ENCODE data around the gene GP5.

Gene GP5

DNA sequence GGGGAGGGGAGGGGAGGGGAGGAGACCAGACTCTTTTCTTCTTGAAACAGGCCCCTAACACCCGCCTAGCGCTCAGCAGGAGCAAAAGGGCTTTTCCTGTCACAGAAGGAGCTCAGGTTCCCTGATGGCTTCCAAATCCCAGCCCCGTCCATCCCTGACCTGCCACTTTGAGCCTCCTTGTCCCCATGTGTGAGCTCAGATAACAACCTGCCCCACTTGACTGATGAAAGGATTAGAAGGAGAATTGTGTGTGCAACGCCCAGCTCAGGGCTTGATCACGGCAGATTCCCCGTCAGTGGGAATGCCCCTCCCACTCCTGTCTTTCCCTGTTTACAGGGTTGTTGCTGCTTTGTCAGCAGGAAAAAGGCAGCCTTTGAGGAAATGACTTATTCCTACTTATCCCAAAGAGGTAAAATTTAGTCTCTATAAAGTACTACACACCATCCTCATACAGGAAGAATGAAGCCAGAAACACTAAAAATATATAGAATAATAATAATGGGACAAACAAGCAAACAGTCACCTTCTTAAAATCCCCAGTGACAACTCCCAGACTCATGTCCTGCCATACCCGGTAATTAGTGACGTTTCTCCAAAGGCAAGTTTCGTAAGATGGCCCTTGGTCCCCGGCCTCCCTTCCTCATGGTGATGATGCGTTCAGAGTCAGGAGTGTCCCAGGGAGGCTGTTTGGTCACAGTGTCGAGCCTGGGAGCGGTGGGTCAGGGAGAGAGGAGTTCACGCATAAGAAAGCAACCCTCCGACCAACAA, 23.4 kb downstream of the GP5 start:
- DNase-seq: no peak

DNA sequence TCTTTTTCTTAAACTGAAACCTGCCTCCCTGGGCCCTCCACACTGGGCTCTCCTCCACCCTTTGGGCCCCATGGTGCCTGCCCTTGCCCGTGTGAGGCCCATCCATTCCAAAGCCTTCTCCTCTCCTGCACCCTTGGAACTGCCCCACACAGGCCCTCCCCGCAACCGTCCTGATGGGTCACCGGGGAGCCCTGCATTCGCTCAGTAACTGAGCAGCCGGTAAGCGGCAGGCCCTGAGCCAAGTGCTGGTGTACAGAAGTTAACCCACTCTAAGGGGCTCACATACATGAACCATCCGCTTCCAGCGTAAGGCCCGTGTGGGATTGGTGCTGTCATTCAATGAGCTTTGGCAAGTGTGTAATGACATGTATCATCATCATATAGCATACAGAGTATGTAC, 24.1 kb downstream of the GP5 start:
- no peak for DNase-seq

DNA sequence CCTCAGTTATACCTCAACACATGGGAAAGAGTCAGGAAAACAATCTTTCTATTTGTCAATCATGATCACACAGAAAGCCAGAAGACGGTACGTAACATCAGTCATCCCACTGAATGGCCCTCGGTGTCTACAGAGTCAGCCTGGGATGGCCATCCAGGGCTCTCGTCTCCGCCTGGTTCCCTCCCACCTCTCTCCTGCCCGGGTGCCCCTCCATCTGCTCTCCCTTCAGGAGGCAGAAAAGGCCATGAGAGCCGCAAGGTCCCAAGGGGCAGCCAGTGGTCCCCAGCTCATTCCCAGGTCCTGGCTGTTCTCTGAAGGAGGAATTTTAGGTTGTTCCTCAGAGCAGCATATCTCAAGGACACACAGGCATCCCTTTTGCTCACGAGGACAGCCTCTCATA, 25.2 kb downstream of the GP5 start:
- DNase-seq: no peak

DNA sequence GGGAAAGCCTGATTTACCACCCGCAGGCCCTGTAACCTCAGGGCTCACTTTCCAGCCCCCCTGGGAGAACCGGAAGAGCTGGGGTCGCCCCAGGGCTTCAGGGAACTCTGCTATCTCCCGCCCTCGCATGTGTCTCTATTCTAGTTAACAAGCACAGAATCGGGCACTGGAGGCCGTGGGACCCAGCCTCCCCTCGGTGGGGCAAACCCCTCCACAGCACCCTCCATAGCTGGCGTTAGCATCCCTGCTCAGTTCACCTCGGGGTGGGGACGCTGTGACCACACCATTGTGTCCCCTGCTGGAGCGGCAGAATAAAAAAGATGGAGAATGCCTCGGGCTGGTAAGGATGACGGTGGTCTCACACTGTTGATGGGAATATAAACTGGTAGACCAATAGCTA, 26.0 kb downstream of the GP5 start:
- no peak for DNase-seq

DNA sequence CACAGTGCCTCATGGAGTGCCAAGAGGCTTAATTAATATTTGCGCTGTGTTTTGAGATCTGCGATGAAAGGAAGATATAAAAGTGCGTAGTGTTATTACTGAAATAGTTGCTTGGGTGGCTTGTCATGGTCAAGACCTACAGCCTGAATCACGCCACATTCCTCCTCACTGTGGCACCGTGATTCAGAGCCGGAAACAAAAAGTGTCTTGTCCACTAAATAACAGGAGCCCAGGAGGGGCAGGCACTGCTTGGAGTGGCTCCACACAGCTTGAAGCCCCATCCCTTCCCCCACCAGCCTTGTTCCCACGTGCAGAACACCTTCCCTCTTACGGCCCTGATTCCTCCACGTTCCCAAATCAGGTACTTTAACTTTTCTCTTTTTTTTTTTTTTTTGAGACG, 28.3 kb downstream of the GP5 start:
- DNase-seq: no peak

DNA sequence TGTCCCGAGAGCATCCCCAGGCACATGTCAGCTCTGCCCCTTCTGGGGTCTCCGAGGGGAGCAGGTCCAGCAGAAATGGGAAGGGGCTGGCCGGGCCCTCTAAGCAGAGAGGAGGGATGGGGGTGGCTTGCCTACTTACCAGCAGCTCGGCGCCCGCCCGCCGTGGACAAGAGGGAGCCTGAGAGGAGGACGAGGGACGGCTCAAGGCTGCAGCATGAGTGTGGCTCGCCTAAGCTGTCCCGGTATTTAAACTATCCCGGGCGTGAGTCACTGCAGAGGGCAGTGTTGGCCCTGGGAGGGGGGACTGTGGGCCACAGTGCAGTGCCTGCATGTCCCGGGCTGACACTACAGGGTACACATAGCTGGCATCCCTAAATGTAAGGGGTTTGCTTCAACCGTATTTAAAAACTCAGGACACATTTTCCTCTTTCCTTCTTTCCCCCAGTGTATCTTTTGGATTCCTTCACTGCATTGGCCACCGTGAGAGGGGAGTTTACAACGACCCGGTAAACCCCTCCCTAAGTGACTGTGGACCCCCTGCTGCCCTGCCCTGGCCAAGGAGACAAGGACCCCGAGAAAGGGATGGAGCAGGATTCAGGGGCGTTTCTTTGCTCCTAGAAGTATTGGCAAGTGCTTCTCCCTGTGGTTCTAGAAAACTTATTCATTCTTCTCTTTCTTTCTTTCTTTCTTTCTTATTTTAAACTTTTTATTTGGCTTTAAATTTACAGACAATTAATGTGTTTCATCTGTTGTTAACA, 29.4 kb downstream of the GP5 start, which contains the start of gene LRRC15:
Gene LRRC15, minus strand, starts transcription at position 222 of the 758 bp plus-strand sequence. CDS start 8,700 bp downstream, outside the sequence.
- no peak for DNase-seq

DNA sequence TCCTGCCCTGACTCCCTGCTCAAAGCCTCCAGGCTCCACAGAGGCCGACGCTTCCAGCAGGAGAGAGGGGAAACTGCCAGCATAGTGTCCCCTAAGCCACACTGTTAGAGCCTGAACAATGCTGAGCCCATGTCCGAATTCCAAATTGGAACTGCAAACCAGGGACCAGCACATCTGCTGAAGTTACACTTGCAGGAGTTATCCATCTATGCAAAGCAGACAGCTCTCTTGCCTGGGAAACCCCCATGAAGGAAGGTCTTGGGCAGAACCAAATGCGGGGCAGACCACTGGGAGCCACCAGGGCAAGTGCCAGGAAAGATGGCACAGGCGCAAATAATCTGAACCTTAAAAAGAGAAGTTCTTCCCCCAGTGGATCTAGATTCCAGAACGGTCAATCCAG, 30.1 kb downstream of the GP5 start:
- no peak for DNase-seq

DNA sequence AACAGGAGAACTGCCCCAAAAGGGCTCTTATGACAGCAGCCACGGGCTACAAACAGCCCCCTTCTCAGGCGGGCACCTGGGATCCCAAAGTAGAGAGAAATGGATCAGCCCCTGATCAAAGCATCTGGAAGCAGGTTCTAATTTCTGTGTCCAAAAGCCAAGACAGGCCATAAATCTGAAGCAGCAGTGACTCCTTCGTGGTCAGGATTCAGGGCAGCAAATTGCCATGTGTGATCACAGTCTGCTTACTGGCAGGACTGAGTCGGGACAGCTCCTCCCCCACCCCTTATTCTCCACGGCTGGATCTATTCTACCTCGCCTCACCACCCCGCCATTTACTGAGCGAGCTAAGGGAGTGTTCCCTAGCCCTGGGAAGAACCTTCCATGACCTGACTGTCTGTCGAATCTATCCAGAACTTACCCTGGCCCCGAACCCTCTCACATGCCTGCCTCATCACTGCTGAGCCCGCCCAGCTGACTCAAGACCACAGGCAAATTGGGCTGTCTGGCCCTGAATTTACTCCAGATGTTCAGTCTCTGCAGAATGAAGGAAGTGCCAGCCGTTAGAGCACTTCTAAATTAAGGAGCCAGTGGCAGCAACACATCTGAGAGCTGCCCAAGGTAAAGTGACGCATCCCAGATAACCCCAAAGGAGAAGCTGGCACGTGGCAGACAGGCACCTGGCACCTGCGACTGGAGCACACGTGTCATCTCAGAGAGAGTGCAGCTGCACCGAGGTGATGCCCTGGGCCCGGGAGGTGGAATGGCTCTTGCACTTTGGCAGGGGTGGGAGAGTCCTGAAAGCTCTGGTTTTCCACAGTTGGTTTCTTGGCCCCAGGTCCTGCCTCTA, 30.8 kb downstream of the GP5 start:
- DNase-seq: no peak

DNA sequence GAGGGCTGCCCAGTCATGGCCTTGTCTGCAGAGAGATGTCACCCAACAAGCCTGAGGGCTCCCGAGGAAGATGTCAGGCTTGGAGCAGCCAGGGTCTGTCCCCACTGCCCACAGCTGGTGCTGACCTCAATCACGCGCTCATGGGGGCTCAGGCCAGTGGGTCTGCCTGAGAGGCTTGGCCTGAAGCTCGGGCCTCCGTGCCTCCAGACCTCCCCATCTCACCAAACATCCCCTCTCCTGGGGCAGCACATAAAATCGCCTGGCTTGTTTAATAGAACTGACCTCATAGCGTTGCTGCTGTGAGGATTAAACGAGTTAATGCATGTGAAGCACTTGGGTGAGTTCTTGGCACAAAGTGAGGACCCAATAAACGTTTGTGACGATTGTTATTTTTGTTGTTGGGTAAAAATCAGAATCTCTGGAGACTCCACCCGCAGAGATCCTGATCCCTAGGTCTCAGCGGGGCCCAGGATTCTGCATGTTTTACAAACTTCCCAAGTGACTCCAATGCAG, 33.0 kb downstream of the GP5 start:
- DNase-seq: no peak

DNA sequence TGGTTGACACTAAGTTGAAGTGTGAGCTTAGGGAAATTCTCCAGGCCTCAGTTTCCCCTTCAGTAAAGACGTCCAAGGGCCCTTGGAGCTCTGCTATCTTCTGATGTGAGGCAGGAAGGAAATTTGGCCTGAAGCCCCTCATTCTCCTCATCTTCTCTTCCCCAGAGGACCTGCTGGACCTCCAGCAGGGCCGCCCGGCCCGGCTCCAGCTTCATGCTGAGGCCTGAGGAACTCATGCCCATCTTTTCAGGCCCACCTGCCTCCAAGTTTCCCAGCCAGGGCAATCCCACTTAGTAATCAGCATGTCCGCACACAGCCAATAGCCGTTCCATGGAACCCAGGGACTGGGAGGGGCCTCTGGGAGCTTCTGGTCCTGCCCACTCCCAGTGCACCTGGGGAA, 33.5 kb downstream of the GP5 start:
- no peak for DNase-seq

DNA sequence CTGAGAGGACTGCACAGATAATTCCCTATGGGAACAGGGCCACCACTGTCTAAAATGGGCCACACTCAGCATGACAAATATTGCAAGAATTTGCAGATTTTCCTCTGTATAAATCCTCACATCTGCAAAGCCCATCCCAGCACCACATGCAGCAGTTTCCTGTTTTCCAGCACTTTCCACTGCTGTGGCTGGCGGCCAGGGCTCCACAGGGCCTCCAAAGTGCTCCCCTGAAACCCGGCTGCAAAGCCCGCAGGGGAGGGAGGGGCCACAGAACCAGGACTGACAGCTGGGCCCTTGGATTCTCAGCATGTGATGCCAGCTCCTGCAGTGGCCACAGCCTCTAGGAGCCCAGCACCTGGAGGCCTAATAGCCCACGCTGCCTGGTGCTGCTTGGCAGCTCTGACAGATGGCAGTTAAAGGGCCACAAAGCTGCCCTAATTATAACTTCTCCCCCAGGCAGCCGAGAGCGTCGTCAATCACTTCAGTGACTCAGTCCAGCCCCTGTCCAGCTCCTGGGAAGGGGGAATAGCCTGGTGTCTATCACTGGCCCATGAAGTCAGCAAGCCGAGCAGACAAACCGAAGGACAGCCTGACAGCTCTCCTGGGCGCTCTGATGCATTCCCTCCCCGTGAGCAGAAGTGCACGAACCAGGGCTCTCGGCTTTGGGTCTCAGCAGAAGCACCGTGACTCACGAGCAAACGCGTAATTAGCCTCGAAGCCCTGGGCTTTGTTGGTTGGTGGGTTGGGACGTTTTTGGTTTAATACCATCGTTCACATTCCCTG, 34.2 kb downstream of the GP5 start:
- no peak for DNase-seq

DNA sequence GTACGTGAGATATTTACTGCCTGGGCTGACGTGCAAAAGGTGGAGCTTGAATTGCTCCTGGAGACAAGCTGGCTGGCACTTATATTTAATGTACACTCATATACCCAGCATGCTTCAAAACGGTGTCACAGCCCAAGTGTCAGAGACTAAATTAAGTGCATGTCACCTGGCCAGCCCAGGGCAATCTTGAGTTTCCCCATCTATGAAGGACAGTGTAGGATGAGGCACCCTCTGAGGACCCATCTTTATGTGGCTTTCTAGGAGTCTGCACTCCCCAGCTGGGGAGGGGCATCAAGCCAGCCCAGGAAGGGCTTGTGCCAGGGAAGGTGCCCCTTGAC, 34.8 kb downstream of the GP5 start:
- no peak for DNase-seq

DNA sequence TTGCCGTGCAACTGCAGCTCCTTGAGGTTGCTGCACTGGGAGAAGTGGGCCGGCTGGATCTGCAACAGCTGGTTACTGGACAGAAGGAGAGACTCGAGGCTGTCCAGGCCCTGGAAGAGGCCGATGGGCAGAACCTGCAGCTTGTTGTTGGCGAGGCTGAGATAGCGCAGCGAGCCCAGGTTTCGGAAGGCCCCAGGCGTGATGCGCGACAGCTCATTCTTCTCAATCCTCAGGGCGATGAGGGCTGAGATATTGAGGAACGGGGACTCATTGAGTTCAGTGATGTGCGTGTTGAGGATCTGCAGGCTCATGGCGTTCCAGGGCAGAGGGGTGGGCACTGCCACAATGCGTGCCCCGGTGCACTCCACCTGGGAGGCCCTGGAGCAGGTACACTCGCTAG, 38.5 kb downstream of the GP5 start:
- DNase-seq: no peak

DNA sequence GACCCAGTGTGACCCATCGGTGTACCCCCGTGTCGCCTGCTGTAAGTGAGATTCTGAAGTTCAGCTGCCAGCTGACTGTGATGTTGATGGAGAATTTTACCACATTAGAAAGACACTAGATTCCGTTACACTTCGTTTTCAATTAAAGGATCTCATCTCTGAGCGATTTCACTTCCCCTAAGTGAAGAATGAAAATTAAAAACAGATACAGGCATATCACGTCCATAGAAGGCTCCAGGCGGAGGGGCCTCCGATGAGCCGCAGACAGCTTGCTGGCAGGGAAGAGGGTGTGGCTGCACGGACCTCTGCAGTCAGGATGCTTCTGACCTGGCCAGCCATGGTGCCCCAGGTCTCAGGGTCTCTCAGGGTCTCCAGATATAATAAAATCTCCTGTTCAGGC, 41.4 kb downstream of the GP5 start:
- DNase-seq: no peak

DNA sequence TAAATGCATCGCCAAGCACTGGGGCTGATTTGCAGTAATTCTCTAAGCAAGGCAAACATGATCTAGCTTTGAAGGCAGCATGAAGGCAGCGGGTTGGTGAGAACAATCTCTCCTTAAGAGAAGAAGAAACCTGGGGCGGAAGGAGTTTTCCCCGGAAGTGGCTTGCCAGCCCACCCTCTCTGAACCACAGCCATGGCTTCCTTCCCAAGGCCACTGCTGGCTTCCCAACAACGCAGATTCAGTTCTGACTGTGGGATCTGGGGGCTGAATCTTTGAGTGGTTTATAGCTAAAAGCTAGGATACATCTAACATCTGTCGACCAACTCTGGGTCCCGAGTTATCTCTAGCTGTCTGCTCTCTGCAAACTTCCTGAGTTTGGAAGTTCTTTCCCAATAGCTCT, 43.7 kb downstream of the GP5 start:
- no peak for DNase-seq

DNA sequence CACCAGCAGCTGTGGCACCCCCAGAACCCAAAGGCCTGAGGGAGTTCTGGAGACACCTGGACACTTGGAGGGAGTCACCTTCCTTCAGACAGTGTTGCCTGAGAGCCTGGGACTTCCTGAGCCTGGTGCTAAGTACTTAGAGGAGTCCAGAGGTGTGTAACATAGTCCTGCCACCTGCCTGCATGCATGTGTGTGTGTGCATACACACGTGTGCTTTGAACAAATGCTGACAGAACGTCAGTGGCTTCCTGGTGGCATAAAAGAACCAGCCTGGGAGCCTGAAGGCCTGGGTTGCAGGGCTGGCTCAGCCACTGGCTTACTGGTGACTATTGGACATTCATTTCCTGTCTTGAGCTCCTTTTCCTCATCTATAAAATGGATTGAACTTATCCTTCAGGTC, 44.8 kb downstream of the GP5 start:
- DNase-seq: no peak

DNA sequence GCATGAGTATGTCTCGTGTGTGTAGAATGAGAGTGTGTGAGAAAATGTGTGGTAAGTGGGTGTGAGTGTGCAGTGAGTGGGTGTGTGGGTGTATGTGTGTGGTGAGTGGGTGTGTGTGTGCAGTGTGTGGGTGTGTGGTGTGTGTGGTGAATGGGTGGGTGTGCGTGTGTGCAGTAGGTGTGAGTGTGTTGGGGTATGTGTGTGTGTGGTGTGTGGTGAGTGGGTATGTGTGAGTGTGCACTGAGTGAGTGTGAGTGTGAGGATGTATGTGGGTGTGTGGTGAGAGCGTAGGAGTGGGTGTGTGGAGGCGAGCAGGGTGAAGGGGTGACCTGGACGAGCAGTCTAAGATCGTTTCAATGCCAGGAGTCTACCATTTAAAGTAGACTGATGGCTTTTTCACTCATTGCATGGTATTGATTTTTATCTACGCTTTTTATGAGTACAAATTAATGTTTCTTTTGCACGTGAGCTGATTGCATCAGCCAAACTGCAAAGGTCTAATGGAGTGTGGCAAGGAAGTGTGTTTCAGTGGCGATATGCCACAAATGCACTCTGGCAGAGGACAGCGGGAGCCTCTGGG, 46.3 kb downstream of the GP5 start:
- DNase-seq: no peak

DNA sequence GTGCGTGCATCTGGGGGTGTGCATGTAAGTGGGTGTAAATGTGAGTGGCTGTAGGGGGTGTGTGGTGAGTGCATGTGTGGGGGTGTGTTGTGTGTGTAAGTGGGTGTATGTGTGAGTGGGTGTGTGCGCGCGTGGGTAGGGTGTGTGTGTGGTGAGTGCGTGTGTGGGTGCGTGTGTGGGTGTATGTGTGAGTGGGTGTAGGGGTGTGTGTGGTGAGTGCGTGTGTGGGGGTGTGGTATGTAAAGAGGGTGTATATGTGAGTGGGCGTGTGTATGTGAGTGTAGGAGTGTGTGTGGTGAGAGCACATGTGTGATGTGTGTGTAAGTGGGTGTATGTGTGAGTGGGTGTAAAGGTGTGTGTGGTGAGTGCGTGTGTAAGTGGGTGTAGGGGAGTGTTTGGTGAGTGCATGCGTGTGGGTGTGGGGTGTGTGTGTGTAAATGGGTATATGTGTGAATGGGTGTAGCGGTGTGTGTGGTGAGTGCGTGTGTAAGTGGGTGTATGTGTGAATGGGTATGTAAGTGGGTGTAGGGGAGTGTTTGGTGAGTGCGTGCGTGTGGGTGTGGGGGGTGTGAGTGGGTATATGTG, 47.0 kb downstream of the GP5 start:
- DNase-seq: no peak

DNA sequence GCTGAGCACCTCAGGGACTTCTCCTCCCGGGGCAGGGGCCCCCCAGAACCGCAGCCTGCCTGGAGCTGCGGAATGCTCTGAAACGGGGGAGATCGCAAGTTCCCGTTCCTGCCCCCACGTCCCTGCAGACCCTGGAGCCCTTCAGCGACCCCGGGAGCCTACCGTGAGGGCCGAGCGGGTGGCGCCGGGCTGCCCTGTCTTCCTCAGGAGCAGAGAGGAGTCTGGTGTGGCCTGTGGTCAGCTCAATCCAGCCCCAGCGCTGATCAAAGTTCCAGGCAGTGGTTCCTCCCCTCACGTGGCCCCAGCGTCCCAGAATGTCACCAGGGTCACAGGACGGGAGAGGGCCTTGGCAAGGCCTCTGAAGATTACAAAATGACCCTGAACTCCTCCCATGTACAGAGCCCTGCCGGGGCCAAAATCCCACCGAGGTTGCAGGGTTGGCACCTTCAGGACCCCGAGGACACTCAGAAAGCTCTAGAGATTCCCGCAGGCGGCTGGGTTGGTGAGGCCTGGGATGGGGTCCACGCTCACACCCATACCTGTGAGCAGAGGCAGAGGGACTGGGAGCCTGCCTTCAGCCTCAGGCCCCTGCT, 47.9 kb downstream of the GP5 start, which contains the start of gene CPN2:
Gene CPN2, minus strand, starts transcription at position 249 of the 593 bp plus-strand sequence. CDS start 8,626 bp downstream, outside the sequence.
- no peak for DNase-seq

DNA sequence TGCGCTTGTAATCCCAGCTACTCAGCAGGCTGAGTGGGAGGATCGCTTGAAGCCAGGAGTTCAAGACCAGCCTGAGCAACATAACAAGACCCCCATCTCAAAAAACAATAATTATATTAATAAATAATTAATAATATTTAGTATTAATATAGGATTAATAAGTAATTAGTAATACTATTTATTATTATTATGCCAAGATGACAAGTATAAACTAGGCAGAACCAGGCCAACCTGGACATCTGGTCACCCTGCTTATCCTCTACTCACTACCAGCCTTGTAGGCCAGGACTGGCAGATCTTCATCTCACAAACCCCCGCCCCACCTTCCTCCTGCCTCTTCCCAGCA, 48.4 kb downstream of the GP5 start:
- no peak for DNase-seq

DNA sequence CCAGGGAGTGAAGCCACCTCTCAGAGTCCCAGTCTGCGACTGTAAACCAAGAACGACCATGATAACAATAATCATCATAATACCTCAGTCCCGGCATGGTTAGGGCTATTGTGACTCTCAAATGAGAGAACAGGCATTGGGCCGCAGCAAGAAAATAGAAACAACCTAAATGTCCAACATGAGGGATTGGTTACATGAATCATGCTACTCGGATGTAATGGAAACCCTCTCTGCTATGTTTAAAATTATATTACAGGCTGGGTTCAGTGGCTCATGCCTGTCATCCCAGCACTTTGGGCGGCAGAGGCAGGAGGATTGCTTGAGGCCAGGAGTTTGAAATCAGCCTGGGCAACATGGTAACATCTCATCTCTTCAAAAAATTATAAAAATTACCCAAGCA, 50.7 kb downstream of the GP5 start:
- DNase-seq: no peak
